AG09319 (cell line): ENCODE measurements around the gene SUPT7L.

Source experiments
- DNase-seq: peaks from one replicate; pipeline ENCODE4 v3.0.0-alpha.2; 2010; ENCODE audit warnings: low read depth; ENCODE audit errors: extremely low read depth
- TF ChIP-seq, protein P1 (sequence below): IDR thresholded peaks from 2 replicates; pipeline ENCODE4 v1.5.1; 2011; ENCODE audit warnings: low read depth, mild to moderate bottlenecking, inconsistent platforms, low read length, moderate library complexity

SUPT7L gene, protein sequence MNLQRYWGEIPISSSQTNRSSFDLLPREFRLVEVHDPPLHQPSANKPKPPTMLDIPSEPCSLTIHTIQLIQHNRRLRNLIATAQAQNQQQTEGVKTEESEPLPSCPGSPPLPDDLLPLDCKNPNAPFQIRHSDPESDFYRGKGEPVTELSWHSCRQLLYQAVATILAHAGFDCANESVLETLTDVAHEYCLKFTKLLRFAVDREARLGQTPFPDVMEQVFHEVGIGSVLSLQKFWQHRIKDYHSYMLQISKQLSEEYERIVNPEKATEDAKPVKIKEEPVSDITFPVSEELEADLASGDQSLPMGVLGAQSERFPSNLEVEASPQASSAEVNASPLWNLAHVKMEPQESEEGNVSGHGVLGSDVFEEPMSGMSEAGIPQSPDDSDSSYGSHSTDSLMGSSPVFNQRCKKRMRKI

DNA sequence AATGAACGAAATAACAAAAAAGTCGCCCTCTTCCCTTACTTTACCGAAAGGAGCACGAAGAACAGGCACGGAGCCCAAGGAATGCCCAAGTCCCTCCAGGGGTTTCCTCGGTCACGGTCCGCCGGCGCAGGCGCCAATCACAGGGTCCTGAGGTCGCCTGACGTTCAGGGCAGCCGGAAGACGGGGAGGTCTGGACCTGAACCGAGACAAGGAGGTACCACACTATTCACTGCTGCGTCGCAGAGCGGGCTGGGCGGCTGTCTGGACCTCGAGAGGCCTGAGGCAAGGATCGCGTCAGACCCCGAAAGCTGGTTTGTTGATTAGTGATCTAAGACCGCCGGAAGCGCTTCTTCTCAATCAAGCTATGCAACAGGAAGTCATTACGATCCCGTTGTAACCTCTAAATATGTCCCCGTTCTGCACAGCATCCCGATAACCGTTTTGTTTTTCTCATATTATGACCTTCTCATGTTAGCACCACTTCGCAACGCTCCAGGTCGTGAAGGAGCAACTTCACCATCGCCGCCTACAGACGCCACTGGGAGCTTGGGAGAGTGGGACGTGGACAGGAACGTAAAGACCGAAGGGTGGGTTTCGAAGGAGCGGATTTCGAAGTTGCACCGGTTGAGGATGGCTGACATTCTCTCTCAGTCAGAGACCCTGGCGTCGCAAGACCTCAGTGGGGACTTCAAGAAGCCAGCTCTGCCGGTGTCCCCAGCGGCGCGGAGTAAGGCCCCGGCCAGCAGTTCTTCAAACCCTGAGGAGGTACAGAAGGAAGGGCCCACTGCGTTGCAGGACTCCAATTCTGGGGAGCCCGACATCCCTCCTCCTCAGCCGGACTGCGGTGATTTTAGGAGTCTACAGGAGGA, at the start of gene SUPT7L, which contains the start of gene SLC4A1AP:
TSS of gene SUPT7L (minus strand) at position 330 of the 869 bp plus-strand sequence. CDS start 1,422 bp downstream, outside the sequence.
TSS of gene SLC4A1AP (plus strand) at position 605 of the 869 bp plus-strand sequence. CDS start at position 631, 26 bp downstream.
- TF ChIP-seq, protein P1, sequence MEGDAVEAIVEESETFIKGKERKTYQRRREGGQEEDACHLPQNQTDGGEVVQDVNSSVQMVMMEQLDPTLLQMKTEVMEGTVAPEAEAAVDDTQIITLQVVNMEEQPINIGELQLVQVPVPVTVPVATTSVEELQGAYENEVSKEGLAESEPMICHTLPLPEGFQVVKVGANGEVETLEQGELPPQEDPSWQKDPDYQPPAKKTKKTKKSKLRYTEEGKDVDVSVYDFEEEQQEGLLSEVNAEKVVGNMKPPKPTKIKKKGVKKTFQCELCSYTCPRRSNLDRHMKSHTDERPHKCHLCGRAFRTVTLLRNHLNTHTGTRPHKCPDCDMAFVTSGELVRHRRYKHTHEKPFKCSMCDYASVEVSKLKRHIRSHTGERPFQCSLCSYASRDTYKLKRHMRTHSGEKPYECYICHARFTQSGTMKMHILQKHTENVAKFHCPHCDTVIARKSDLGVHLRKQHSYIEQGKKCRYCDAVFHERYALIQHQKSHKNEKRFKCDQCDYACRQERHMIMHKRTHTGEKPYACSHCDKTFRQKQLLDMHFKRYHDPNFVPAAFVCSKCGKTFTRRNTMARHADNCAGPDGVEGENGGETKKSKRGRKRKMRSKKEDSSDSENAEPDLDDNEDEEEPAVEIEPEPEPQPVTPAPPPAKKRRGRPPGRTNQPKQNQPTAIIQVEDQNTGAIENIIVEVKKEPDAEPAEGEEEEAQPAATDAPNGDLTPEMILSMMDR = no peak; the same call in 1 of the 2 replicates
- peak; percentile 69 for DNase-seq

DNA sequence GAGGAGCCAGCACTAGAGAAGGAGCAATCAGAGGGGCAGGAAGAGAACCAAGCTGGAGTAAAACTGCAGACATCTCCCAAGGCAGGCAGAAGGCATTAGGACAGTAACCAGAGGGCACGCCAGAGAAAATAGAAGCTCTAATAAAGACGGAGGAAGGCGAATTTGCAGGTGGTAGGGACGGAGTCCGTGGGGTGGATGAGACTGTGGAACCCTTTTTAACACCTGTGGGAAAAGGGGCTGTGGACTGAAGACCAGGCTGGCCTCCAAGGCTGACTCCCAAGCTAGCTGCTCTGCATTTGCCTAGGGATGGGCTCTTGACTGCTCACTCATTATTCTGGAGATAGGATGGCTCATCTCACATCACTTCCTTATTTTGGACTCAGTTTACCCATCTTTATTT, 49.8 kb upstream of the SUPT7L start:
- DNase-seq = no peak
- TF ChIP-seq, protein P1 = no peak

DNA sequence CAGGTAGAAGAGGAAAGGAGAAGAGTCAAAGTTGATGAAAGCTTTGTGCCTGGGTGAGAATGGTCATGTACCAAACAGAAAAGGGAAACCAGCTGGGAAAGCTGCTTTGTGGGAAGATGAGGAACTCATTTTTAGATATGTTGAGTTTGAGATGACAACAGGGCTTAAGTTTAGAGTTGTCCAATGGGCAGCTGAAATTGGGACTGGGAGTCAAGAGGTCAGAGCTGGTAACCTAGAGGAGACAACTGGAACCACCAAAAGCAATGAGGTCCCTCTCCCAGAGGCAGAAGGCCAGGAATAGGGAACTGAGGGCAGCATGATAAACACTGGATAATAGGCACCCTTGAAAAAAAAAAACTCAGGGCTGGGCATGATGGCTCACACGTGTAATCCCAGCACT, 49.1 kb upstream of the SUPT7L start:
- TF ChIP-seq, protein P1 = no peak
- DNase-seq = no peak

DNA sequence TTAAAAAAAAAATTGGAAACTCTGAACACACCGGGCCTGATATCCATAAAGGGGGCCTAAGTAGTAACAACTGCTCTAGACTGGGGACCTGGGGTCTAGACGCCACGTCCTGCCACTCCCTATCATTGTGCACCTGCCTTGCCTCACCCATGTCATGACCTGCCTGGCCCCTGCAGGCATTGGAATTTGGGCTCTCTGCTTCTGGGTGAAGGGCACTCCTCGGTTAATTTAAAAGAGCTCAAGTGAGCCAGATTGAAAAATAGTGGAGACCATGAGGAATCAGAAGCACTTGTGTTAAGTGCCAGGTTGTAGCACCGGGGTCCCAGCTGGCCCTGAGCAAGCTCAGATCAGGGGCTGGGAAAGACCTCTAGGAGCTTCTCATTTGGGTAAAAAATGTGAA, 48.4 kb upstream of the SUPT7L start:
- no peak for DNase-seq

DNA sequence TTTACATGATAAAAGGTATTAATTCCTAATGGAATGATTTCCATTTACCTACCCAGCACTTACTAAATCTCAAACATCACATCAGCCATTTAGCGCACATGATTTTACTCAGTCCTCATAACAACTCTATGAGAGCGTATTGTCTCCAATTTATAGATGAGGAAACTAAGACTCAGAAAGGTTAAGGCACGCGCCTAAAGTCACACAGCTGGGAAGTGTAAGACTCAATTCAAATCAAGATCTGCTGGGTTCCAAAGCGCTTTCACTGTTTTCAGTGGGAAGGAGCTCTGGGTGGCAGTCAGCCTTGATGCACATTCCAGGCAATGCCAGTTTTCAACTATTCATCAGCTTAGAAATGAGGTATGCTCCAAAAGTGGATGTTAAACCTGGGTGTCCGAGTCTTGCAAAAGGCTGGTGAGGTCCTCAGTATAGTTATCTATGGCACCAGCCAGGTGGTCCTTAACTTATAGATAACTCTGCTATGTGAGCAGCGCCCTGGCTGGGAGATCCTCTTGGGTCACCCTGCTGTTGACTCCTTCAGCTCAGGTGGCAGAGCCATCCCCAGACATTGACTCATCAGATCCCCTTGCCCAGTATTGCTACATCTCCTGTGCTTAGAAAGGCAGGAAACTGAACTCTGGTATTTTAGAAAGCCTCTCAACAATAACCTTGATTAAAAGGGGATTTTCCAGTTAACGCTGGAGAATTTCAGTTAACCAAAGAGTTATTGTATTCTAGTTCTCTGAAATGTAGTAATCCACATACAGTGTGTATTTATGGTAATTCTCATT, 47.4 kb upstream of the SUPT7L start:
- DNase-seq = no peak
- TF ChIP-seq, protein P1 = no peak

More for the DNA sequence above, 48.4 kb upstream of the SUPT7L start:
- TF ChIP-seq, protein P1 = no peak

DNA sequence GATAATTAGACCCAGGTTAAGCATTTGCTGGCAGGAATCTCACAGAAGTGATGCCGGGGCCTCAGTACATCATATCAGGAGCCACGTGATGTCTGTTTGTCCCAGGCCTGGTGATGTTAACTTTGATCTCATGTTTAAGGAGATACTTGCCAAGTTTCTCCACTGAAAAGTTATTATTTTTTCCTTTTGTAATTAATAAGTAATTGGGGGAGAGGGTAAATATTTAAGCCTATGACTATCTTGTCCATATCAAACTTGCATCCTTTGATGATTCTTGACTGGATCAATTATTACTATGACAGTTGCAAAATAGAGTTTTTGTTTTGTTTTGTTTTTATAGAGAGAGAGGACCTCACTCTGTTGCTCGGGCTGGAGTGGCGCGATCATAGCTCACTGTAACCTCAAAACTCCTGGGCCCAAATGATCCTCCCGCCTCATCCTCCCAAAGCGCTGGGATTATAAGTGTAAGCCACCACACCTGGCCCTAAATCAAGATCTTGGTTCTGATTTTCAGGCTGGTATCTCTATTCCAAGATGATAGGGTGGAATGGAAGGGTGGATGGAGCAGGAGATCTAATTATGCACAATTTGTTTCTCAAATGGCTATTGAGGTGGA, 46.7 kb upstream of the SUPT7L start:
- no peak for DNase-seq
- TF ChIP-seq, protein P1 = no peak
